B cell (primary cell): ENCODE results near the gene KLHL33. TPM values are rescaled to one million over a fixed set of nuclear protein-coding genes. Genes with fewer than 3 reads are reported as not detected.

Source experiments
- ATAC-seq: fragments of 200-7000 bp; cut with Tn5 transposase; one replicate; pipeline ENCODE4 v1.10.0; 2021; ENCODE audit warnings: low read depth, mild to moderate bottlenecking, moderate number of reproducible peaks, moderate library complexity
- CTCF ChIA-PET: fragments of 350-600 bp; sonication (Branson Sonifier 250); formaldehyde crosslinking; loops from one replicate; lab custom pipeline; 2021; ENCODE audit warnings: antibody characterized with exemption, inconsistent platforms; lab: Charles Lee
- POLR2A ChIA-PET: fragments of 350-600 bp; sonication (Branson Sonifier 250); formaldehyde crosslinking; loops from one replicate; lab custom pipeline; 2021; ENCODE audit warnings: antibody characterized with exemption; lab: Charles Lee
- DNase-seq: peaks from one replicate; pipeline ENCODE4 v3.0.0; 2013
- H2AFZ ChIP-seq: 2 replicates; pipeline ENCODE4 v1.6.1; 2012; ENCODE audit warnings: mild to moderate bottlenecking, low read depth, low read length; ENCODE audit not compliant: insufficient read depth, poor library complexity, severe bottlenecking
- H3K27ac ChIP-seq, 2 donors: 1 replicate in 1 of 2; 2 replicates in 1 of 2; pipeline ENCODE4 v1.5.1; 2012 to 2013; ENCODE audit warnings: low read length in 2 of 2, mild to moderate bottlenecking in 2 of 2, moderate library complexity in 1 of 2
- H3K27me3 ChIP-seq, 4 experiments: fragments of 200-600 bp in 1 of 4; sonication (generic) in 1 of 4; replicated peaks in 1 of 4; 1 replicate in 2 of 4; 2 replicates in 2 of 4; pipeline versions ENCODE4 v1.6.1 to v1.7.0; 2013 to 2016; ENCODE audit warnings: low read length in 3 of 4, mild to moderate bottlenecking in 2 of 4, mixed read lengths in 1 of 4, moderate library complexity in 1 of 4; ENCODE audit not compliant: insufficient read depth in 4 of 4, control insufficient read depth in 3 of 4; ENCODE audit errors: control extremely low read depth in 1 of 4
- H3K36me3 ChIP-seq, 2 experiments: replicated peaks in 1 of 2; 1 replicate in 1 of 2; 2 replicates in 1 of 2; pipeline versions ENCODE4 v1.6.1 to v1.7.1; 2013; ENCODE audit warnings: low read length in 1 of 2; ENCODE audit not compliant: insufficient read depth in 2 of 2, control insufficient read depth in 1 of 2; ENCODE audit errors: control extremely low read depth in 1 of 2, extremely low read depth in 1 of 2
- H3K4me1 ChIP-seq, 2 donors: fragments of 200-600 bp in 1 of 2; sonication (generic) in 1 of 2; 1 replicate in 1 of 2; 2 replicates in 1 of 2; pipeline versions ENCODE4 v1.5.1 to v1.6.1; 2013 to 2017; ENCODE audit warnings: low read length in 2 of 2; ENCODE audit not compliant: control insufficient read depth in 2 of 2, insufficient read depth in 2 of 2
- H3K4me2 ChIP-seq: replicated peaks from 2 replicates; pipeline ENCODE3; 2012; ENCODE audit warnings: mild to moderate bottlenecking, low read depth, low read length; ENCODE audit not compliant: poor library complexity, severe bottlenecking
- H3K4me3 ChIP-seq, 5 experiments: fragments of 200-600 bp in 1 of 5; sonication (generic) in 1 of 5; 1 replicate in 3 of 5; 2 replicates in 2 of 5; pipeline versions ENCODE4 v1.5.1 to v1.7.0; 2011 to 2016; ENCODE audit warnings: low read length in 4 of 5, mild to moderate bottlenecking in 4 of 5, low read depth in 2 of 5, control low read depth in 1 of 5, moderate library complexity in 1 of 5; ENCODE audit not compliant: insufficient read depth in 1 of 5; ENCODE audit errors: control extremely low read depth in 1 of 5, extremely low read depth in 1 of 5
- H3K79me2 ChIP-seq: fragments of 200-600 bp; sonication (generic); one replicate; pipeline ENCODE4 v1.6.0; 2016; ENCODE audit warnings: low read length; ENCODE audit not compliant: control insufficient read depth, insufficient read depth
- H3K9ac ChIP-seq: fragments of 200-600 bp; sonication (generic); 2 replicates; pipeline ENCODE4 v1.6.1; 2017; ENCODE audit warnings: mild to moderate bottlenecking, low read length, moderate library complexity
- H3K9me3 ChIP-seq, 3 donors: one replicate each; pipeline versions ENCODE4 v1.6.1 to v1.7.1; 2013; ENCODE audit warnings: low read length in 2 of 3; ENCODE audit not compliant: control insufficient read depth in 2 of 3, insufficient read depth in 1 of 3; ENCODE audit errors: control extremely low read depth in 1 of 3
- H4K20me1 ChIP-seq: 2 replicates; pipeline ENCODE4 v1.6.0; 2012; ENCODE audit warnings: mild to moderate bottlenecking, low read length; ENCODE audit not compliant: insufficient read depth, control insufficient read depth, poor library complexity, severe bottlenecking
- H3K27ac Mint-ChIP-seq: one replicate; pipeline ENCODE4 v1.8.0; 2021; ENCODE audit warnings: mixed read lengths
- H3K27me3 Mint-ChIP-seq: one replicate; pipeline ENCODE4 v1.8.0; 2021; ENCODE audit warnings: mixed read lengths
- H3K4me1 Mint-ChIP-seq: one replicate; pipeline ENCODE4 v1.8.0; 2021; ENCODE audit warnings: mixed read lengths
- H3K4me3 Mint-ChIP-seq: one replicate; pipeline ENCODE4 v1.8.0; 2021; ENCODE audit warnings: mixed read lengths
- H3K9me3 Mint-ChIP-seq: one replicate; pipeline ENCODE4 v1.8.0; 2022; ENCODE audit warnings: mixed read lengths; ENCODE audit not compliant: insufficient read depth
- EZH2 ChIP-seq: IDR thresholded peaks from 2 replicates; pipeline ENCODE4 v1.6.1; 2012; ENCODE audit warnings: borderline replicate concordance, low read depth, mild to moderate bottlenecking, moderate library complexity, low read length; ENCODE audit not compliant: insufficient read depth, poor library complexity, severe bottlenecking
- WGBS: methylation state at CpG from one replicate; pipeline ENCODE4 v1.1.5; 2013; ENCODE audit warnings: missing lambda C conversion rate; ENCODE audit not compliant: insufficient coverage; 5-methylcytosine and 5-hydroxymethylcytosine counted together
- intact Hi-C: fragments of 100-400 bp; cut with micrococcal nuclease; formaldehyde crosslinking; loops from one replicate; pipeline ENCODE4 v1.10.0; 2022
- polyA plus RNA-seq: library from polyadenylated mRNA; depleted of rRNA; stranded (reverse); fragments of >200 nt; gene quantifications from 2 replicates; pipeline ENCODE4 v1.2.3, GENCODE V29; 2012
- total RNA-seq, 2 donors: library from RNA; stranded (reverse); fragments of 120-200 nt in 1 of 2; gene quantifications; 1 replicate in 1 of 2; 2 replicates in 1 of 2; pipeline versions ENCODE4 v1.2.3 to v1.2.4, GENCODE V29; 2013 to 2022
- TF ChIP-seq, protein P1 (sequence below): fragments of 200-600 bp; IDR thresholded peaks from one replicate; pipeline ENCODE4 v1.8.0; 2022; ENCODE audit warnings: antibody characterized with exemption, mild to moderate bottlenecking

KLHL33 gene
- total and polyA plus RNA-seq, 2 donors (not counting 1 experiment from before 2014, with no cell fraction given), result 0.20 to 0.25 TPM

DNA sequence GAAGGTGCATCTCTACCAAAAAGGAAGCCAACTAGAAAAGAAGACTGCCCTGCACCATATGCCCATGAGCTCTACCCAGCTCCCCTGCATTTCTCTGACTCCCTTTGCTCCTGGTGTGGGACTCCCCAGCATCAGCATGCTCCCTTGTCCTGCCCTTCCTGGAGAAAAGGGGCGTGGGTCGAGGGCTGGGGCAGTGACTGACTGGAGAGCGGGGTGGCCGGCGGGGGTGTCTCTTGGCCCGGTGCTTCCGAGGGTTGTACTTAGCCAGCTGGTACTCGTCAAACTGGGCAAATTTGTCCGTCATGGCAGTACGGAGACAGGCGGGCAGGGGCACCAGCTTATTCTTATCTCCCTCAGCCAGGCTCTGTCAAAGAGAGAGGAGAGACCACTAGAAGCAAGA lies 32.4 kb downstream of the KLHL33 start:
- H3K4me3 ChIP-seq, result no peak overlapping the region
- H3K27ac ChIP-seq, result no peak overlapping the region
- ATAC-seq (no peak), DNase-seq (no peak)
- ChIA-PET CTCF (interaction anchor here (1.3 to 5.6 kb wide), 2 partner anchors 11 to 205 kb away, joined by 3 to 19 read pairs; no protein-coding TSS in a partner anchor), POLR2A (interaction anchor here (0.7 kb wide), 1 partner anchor 27 kb away, joined by 6 read pairs; no protein-coding TSS in a partner anchor)
- peaks cover 15 to 92% of the 10 kb centered on the region in 2 experiments for H3K36me3 ChIP-seq
- H3K27me3 Mint-ChIP-seq, result no peaks in the 10 kb centered on the region
- over 99% methylated on average over 9 of the region's 11 CpGs for WGBS
- no peak overlapping the region for H3K27ac Mint-ChIP-seq
- H3K9ac ChIP-seq, result no peak overlapping the region
- H3K9me3 Mint-ChIP-seq, result no peaks in the 10 kb centered on the region
- TF ChIP-seq, protein P1, sequence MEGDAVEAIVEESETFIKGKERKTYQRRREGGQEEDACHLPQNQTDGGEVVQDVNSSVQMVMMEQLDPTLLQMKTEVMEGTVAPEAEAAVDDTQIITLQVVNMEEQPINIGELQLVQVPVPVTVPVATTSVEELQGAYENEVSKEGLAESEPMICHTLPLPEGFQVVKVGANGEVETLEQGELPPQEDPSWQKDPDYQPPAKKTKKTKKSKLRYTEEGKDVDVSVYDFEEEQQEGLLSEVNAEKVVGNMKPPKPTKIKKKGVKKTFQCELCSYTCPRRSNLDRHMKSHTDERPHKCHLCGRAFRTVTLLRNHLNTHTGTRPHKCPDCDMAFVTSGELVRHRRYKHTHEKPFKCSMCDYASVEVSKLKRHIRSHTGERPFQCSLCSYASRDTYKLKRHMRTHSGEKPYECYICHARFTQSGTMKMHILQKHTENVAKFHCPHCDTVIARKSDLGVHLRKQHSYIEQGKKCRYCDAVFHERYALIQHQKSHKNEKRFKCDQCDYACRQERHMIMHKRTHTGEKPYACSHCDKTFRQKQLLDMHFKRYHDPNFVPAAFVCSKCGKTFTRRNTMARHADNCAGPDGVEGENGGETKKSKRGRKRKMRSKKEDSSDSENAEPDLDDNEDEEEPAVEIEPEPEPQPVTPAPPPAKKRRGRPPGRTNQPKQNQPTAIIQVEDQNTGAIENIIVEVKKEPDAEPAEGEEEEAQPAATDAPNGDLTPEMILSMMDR, result no peak
- no peak for TF ChIP-seq EZH2
- H3K4me1 ChIP-seq, result no peaks in the 10 kb centered on the region
- no peak overlapping the region for H3K4me2 ChIP-seq
- H3K79me2 ChIP-seq, result peaks cover 18% of the 10 kb centered on the region
- intact Hi-C loops, result no loop called here
- no peaks in the 10 kb centered on the region for H3K27me3 ChIP-seq
- H4K20me1 ChIP-seq, result peaks cover 25% of the 10 kb centered on the region
- H3K4me3 Mint-ChIP-seq, result no peak overlapping the region
- H3K9me3 ChIP-seq, result no peaks in the 10 kb centered on the region
- no peak overlapping the region for H2AFZ ChIP-seq
- H3K4me1 Mint-ChIP-seq, result peaks cover 24% of the 10 kb centered on the region

DNA sequence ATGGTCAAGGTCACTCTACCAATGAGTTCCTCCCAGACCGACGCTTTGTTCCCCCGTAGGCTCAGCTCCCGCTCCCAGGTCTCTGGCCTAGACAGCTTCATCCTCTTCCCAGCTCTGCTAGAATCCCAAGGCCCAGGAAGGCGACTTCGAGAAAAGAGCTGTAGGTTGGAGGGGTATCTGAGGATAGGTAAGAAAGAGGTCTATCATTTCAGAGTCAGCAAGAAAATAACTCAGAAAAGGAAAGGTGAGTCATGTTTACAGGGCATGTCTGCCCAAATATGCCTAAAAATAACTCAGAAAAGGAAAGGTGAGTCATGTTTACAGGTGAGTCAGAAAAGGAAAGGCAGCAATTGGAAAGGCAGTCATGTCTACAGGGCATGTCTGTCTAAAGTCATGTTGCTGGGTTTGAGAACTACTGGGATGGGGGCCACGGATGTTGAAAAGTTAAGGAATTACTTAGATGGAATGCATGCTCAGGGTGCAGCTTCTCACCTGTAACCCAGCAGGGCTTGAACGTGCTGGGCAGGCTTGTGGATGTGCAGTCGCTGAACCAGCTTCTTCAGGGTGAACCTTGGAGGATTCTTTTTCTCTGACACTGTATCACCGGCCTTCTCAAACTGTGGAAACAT lies 34.9 kb downstream of the KLHL33 start:
- Histone ChIP-seq H3K4me1 (no peaks in the 10 kb centered on the region), H3K9me3 (no peaks in the 10 kb centered on the region), H3K4me2 (no peak overlapping the region), H3K27ac (no peak overlapping the region), H3K36me3 (peaks cover 13 to 86% of the 10 kb centered on the region in 2 experiments), H2AFZ (no peak overlapping the region), H3K9ac (no peak overlapping the region), H4K20me1 (peaks cover 13% of the 10 kb centered on the region), H3K27me3 (no peaks in the 10 kb centered on the region), H3K79me2 (peaks cover 18% of the 10 kb centered on the region), H3K4me3 (no peak overlapping the region)
- H3K4me3 Mint-ChIP-seq, result no peak overlapping the region
- TF ChIP-seq, protein P1, result no peak
- TF ChIP-seq EZH2, result no peak
- DNase-seq (no peak), ATAC-seq (no peak)
- no peaks in the 10 kb centered on the region for H3K27me3 Mint-ChIP-seq
- ChIA-PET CTCF (interaction anchor here (5.6 kb wide), 1 partner anchor 14 kb away, joined by 19 read pairs; no protein-coding TSS in a partner anchor), POLR2A (no interaction called here)
- WGBS, result 98% methylated on average over 5 of the region's 10 CpGs
- peaks cover 12% of the 10 kb centered on the region for H3K4me1 Mint-ChIP-seq
- H3K27ac Mint-ChIP-seq, result peak overlapping the region; percentile 69
- intact Hi-C loops, result no loop called here
- no peaks in the 10 kb centered on the region for H3K9me3 Mint-ChIP-seq
